Measurements from ENCODE around the gene WDR62.

The WDR62 gene

DNA sequence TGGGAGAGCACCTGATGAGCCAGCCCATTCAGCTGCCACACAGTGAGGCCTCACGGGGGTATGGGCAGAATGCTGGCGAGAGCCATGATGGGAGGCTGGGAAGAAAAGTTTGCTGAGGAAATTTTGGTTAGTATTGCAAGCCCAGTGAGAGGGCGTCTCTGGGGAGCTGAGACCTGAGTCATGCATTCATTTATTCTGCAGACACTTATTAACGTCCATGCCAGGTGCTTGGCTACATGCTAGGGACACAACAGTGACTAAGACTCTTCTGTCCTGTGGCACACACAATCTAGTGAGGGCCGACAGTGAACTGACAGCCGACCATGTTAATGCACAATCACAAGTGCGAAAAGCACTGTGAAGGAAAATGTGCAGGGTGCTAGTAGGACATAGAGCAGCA, 27.2 kb downstream of the WDR62 start:
- no peak for DNase-seq

DNA sequence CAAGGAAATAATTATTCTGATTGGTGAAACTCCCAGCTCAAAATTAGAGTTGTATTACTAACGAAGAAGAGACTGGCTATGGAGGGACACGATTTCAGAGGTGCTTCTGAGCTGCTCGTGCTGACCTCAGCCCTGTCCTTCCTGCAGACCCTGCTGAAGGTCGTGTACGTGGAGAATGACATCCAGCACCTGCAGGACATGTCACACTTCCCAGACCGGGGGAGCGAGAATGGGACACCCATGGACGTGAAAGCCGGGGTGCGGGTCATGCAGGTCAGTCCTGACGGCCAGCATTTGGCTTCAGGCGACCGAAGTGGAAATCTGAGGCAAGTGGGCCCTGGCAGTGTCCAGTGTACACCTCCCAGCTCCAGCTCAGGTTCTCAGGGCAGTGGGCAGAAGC, 28.2 kb downstream of the WDR62 start:
- no peak for DNase-seq

DNA sequence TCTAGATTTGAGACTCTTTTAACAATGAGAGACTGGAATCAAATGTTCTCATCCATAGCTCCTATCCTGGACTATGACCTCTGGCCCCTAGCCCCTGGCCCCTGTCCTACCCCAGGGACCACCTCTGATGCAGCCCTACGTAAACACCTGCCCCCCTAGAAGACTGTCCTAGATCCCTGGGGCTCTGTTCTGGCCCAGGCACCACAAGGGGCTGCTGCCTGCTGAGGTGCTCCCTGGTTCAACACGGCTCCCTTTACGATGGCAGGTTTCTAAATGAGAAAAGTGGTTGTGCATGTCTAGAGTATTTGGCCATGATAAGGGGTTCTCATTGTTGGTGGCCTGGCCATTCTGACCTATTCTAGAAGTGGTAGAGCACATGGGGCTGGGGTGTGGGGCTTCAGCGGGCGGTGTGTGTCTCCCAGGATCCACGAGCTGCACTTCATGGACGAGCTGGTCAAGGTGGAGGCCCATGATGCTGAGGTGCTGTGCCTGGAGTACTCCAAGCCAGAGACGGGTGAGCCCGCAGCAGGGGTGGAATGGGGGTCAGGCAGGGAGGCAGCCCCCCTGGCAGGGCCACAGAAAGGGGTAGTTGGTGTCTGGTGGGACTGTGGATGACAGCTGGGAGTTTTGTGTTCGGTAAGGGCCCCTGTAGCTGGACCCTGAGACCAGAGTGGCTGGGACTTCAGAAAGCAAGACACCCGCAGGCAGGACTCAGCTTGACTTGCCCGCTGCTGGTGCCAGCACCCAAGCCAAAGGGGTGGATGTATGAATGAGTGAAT, 29.7 kb downstream of the WDR62 start:
- DNase-seq: no peak

DNA sequence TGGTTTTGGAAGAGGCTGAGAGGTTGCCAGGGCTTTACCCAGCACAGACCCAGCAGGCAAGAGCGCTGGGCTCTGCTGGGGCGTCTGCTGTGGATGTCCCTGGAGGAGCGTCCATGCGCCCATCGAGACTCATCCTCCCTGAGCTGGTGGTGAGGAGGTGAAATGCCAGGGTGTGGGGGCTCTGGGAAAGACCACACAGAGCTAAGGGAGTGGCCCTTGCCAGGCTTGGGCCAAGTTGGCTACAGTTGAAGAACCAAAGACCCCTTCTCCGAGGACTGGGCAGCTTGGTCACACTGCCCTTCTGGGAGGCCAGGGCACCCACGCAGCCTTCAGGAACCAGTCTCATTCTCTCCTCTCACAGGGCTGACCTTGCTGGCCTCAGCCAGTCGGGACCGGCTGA, 31.6 kb downstream of the WDR62 start:
- DNase-seq: no peak

DNA sequence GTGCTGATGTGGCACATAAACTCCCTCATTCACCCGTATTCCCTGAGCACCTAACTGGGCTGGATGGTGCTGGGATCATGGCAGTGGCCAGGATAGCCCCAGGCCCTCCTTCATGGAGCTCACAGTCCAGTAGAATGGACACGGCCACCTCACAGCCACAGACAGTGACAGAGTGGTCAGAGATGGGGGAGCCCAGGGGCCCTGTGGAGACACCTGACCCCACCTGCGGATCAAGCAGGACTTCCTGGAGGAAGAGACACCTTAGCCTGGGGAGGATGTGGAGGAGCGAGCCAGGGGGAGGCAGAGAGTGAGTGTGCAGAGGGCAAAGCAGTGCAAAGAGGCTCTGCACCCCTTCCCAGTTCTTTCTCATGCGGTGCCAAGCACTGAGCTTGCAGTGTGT, 35.1 kb downstream of the WDR62 start:
- DNase-seq: no peak

DNA sequence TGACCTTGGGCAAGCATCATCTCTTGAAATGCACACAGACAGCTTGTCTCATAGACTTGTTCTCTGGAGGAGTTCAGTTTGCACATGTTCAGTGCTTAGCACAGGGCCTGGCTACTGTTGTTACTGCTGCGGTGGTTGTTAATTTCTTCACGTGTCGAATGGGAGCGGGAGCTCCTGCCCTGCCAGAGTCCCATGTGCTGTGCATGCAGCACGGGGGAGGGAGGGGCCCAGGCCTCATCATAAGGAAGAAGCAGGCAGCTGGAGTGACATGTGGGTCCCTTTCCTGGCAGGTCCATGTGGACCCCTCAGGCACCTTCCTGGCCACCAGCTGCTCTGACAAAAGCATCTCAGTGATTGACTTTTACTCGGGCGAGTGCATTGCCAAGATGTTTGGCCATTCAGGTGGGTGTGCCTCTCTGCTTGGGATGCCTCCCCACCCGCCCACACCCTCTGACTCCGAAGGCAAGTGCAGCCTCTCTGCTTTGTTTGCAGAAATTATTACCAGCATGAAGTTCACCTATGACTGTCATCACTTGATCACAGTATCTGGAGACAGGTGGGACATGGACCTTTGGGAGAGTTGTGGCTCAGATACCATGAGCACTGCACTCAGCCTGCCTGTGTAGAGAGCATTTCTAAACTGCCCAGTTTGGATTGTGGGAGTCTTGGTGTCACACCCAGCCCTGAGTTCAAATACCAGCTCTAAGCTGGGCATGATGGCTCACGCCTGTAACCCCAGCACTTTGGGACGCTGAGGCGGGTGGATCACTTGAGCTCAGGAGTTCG, 36.4 kb downstream of the WDR62 start:
- DNase-seq: no peak

DNA sequence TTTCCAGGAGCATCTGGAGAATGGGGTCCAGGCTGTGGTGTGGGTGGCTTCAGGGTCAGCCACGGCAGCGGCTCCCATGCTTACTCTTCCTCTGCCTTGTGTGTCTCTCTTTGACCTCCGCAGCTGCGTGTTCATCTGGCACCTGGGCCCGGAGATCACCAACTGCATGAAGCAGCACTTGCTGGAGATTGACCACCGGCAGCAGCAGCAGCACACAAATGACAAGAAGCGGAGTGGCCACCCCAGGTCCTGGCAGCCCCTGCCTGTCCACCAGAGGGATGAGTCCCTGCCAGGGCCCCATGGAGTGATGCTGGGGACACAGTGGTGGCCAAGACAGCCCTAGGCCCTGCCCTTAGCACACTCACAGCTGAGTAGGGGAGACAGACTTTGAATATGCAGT, 37.9 kb downstream of the WDR62 start:
- DNase-seq: no peak

DNA sequence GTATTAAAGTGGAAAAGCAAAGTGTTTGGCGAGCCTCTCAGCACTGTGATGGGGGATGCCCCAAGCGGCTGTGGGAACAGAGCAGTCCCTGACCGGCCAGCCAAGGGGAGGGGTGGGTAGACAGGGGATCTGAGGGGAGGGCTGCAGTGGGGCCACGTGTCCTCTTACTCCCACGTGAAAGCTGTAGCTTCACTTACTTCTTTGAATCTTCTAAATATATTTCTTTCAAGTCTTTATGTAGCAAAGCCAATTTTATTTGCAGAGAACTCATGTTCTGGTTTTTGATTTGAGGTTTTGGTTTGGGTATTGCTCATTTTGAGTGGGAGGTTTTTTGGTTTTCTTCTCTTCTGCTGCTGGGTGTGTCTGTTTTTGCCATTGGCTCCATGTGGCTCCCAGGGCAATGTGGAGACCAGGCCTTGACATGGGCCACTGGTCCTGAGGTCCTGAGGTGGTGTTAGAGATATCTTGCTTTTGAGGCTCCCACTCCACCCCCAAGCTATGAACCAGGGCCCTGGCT, 38.5 kb downstream of the WDR62 start:
- DNase-seq: no peak

DNA sequence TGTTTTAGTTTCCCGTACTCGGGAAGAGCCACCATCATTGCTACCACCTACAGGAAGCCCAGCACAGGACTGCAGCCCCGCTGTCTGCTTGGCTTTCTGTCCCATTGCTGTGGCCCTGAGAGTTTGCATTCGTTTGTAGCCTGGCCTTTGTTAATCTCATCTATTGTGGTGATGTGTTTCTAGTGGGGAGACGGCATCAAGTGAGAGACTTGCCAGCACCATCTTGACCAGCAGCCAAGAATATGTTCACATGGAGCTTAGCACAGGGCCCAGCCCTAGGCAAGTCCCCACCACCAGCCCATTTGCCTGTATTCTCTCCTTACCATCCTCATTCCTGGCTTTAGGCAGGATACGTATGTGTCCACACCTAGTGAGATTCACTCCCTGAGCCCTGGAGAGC, 39.0 kb downstream of the WDR62 start:
- no peak for DNase-seq

DNA sequence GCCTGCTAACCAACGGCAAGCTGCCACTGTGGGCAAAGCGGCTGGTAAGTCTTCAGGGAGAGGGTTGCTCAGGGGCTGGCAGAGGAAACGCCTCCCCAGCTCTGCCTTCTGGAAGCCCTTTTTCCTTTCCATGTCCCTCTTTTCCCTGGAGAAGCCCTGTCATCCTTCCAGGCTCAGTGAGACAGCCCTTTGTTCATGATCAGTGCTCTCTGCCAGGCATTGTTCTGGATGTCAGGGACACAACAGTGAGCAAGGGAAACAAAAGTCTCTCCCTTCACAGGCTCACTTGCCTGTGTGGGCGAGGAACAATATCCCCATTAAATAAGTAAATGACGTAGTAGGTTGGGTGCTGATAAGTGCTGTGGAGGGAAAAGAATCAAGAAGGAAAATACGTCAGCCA, 42.3 kb downstream of the WDR62 start:
- DNase-seq: no peak

DNA sequence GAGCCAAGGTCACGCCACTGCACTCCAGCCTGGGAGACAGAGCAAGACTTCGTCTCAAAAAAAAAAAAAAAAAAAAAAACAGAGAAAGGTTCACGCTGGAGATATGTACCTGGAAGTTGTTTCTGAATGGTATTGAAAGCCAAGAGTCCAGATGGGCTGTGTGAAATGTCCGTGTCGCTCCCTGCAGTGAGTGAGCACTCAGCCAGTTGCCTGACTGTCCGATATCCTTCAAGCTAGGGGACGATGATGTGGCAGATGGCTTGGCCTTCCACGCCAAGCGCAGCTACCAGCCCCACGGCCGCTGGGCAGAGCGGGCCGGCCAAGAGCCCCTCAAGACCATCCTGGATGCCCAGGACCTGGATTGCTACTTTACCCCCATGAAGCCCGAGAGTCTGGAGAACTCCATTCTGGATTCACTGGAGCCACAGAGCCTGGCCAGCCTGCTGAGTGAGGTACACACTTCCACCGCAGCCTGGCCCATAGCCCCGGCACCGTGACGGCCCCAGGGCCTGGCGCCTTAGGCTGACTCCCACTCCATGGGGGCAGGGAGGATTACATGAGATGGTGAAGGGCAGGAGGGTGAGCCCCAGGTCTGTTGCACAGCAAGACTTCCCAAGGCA, 44.6 kb downstream of the WDR62 start:
- no peak for DNase-seq

DNA sequence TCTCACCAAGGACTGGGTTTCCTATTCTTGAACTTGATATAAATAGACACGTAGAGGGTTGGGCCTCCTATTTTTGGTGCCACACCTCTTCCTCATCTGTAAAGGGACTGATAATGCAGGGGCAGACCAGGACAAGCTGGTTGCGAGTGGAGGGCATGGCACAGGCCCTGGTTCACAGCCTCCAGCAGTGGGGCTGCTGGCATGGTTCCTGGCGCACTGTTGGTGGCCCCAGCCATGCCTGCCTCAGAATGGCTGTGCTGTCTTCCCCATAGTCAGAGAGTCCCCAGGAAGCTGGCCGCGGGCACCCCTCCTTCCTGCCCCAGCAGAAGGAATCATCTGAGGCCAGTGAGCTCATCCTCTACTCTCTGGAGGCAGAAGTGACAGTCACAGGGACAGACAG, 45.8 kb downstream of the WDR62 start:
- DNase-seq: no peak

DNA sequence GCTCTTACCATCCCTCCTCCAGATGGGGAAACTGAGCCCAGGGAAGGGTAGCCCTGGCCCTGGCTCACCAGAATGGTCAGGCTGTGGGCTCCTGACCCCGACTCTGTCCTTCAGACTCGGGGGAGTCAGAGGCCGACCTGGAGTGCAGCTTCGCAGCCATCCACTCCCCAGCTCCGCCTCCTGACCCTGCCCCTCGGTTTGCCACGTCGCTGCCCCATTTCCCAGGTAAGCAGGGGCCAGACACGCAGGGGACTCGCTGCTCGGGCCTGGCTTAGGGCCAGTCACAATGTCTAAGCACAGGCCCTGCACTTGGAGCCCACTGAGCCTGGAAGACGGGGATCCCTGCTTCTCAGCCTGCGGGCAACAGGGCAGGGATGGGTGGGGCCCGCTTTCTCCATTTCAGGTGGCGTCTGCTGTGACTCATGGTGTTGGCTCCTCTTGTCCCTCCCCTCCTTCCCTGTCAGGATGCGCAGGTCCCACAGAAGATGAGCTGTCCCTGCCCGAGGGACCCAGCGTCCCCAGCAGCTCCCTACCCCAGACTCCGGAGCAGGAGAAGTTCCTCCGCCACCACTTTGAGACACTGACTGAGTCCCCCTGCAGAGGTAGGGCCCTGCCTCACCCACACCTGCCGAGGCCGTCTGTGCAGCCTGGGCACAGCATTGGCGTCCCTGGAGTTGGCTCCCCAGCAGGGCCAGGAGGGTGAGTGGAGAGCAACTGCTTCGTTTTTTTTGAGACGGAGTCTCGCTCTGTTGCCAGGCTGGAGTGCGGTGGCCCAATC, 47.0 kb downstream of the WDR62 start:
- DNase-seq: no peak

DNA sequence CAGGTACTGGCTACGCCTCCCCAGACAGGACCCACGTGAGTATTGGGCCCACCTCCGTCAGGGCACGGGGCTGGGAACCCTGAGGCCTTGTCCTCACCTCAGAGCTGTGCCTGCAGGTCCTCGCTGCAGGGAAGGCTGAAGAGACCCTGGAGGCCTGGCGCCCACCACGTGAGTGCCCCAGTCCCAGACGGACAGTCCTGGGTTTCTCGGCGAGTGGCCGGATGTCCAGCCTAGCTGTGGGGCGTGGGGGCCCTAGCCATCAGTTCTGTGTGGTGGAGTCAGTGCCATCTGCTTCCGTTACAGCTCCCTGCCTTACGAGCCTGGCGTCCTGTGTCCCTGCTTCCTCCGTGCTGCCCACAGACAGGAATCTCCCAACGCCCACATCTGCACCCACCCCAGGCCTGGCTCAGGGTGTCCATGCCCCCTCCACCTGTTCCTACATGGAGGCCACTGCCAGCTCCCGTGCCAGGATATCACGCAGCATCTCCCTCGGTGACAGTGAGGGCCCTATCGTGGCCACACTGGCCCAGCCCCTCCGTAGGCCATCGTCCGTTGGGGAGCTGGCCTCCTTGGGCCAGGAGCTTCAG, 48.4 kb downstream of the WDR62 start:
- no peak for DNase-seq

DNA sequence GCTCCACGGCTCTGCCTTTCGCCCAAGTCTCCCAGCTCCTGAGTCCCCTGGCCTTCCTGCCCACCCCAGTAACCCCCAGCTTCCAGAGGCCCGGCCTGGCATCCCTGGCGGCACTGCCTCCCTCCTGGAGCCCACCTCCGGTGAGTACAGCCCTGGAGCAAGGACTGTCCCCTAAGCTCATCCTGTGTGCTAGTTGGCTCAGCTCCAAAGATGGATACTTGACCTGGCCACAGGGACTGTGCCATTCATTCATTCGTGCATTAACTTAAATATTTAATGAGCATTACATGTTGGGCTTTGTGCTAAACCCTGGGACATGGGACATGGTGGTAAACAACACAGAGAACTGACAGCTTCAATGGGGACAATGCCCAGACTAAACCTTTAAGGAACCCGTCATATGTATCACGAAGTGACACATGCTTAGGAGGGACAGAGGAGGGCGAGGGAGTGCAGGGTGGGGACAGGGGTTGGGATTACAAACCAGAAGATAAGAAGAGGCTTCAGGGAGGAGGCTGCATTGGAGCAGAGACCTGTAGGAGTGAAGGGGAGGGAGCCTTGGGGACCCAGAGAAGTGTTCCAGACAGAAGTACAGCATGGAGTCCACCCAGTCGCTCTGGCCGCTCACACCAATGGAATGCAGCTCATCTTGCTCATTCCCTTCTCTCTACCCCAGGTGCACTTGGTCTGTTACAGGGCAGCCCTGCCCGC, 49.3 kb downstream of the WDR62 start:
- DNase-seq: no peak

DNA sequence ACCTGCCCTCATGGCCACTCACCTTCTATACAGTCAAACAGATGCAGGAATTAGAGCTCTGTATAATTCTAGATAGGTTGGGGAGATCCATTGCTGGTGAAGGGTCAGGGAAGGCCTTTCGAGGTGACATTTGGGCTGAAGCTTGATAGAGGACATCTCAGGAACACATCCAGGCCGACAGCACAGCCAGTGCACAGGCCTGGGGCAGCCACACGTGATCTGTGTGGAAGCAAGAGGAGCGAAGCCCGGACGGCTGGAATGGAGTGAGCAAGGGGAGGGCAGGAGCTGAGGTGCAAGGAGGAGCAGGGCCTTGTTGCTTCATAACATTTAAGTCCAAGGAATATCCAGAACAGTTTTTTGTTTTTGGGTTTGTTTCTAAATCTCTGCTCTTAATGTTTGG, 51.7 kb downstream of the WDR62 start:
- no peak for DNase-seq

DNA sequence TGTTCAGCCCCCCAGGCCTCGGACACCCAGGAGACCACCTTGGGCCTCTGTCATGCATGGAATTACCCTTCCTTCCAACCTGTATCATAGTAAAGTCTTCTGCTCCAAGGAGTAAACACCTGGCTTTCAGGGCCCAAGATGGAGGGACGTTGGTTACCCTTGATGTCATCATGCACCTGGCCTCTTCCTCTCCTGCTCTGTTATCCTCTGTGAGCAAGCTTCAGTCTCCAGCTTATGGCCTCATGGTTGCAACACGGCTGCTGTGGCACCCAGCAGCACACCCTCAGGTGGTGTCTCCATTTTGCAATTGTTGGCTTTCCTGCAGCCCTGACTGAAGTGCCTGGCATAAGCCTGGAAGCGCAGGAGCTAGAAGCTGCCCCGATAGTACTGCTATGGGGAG, 52.3 kb downstream of the WDR62 start:
- DNase-seq: no peak

DNA sequence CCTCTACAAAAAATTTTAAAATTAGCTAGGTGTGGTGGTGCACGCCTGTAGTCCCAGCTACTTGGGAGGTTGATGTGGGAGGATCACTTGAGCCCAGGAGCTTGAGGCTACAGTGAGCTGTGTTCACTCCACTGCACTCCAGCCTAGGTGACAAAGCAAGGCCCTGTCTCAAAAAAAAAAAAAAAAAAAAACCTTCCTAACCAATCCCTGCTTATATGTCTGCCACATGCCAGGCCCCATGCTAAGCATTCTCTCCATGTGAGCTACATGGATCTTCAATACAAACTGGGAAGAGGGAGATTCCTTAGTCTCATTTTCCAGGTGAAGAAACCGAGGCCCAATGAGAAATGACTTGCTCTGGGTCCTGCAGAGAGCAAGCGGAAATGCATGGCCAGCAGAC, 54.0 kb downstream of the WDR62 start:
- no peak for DNase-seq

DNA sequence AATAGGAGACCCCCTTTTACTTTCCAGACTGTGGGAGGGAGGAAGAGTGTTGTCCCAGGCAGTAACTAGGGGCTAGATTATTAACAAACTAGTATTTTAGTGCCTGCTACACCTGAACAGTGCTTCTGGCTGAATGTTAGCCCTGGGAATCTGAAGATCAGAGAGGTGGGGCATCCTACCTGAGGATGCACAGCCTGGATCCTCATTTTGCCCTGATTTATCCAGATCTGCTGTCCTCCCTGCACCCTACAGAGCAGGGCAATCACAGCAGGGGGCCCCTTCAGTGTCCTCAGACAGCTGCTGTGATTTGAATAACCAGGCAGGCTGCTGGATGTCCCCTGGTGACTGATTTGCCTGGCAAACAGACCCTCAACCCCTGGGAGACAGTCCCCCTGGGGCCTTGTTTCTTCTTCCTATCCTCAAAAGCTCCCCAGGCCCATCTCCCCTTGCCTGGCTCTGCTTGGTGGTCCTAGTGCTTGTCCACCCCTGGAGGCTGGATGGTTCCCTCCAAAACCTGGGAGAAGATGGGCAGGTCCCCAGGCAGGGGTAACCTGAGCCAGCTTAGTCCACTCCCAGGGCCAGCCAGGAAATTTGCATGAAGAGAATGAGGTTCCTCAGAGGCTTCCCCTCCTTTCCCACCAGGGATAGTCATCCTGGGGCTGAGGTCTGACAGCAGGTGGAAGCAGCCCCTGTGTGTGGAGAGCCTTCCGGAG, 55.9 kb downstream of the WDR62 start, which contains the start of gene OVOL3:
OVOL3 (plus strand) TSS at position 657 of the 713 bp plus-strand sequence. CDS start 60 bp downstream, outside the sequence.
- no peak for DNase-seq

DNA sequence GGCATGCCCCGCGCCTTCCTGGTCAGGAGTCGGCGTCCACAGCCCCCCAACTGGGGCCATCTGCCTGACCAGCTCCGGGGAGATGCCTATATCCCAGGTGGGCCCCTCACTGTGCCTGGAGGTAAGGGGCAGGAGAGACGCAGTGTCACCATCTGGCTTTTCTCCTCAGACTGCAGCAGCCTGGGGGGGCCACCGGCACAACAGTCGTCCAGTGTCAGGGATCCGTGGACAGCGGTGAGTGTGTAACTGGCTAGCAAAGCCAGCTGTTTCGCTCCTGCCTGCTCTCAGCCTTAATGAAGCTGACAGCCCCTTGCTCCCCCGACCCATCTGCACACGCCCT, 56.5 kb downstream of the WDR62 start:
- DNase-seq: no peak

DNA sequence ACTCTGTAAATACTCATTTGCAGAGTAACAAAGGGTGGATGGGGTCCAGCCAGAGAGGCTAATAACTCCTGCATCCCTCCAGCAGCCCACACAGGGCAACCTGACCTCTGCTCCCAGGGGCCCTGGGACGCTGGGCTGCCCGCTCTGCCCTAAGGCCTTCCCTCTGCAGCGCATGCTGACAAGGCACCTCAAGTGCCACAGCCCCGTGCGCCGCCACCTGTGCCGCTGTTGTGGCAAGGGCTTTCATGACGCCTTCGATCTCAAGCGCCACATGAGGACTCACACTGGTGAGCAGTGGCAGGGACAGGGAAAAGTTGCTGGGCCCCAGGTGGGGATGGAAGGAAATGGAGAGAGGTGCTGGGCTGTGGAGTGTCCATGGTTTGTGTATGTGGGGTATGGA, 58.0 kb downstream of the WDR62 start:
- DNase-seq: no peak
